Parathyroid adenoma (tissue), 2 donors: ENCODE results near the gene DCXR.

Source experiments
- H2AFZ ChIP-seq: fragments of 300-600 bp; sonication (generic); one replicate; pipeline ENCODE4 v1.7.0; 2017; ENCODE audit warnings: antibody characterized with exemption, mild to moderate bottlenecking
- H3K27ac ChIP-seq: fragments of 300-600 bp; sonication (generic); one replicate; pipeline ENCODE4 v1.7.0; 2017
- H3K27me3 ChIP-seq: fragments of 300-600 bp; sonication (generic); one replicate; pipeline ENCODE4 v1.7.0; 2017; ENCODE audit warnings: low read length; ENCODE audit not compliant: control insufficient read depth, insufficient read depth
- H3K36me3 ChIP-seq: fragments of 300-600 bp; sonication (generic); one replicate; pipeline ENCODE4 v1.7.0; 2017; ENCODE audit warnings: low read length; ENCODE audit not compliant: control insufficient read depth, insufficient read depth
- H3K4me1 ChIP-seq: fragments of 300-600 bp; sonication (generic); one replicate; pipeline ENCODE4 v1.7.0; 2017; ENCODE audit warnings: control low read depth
- H3K4me2 ChIP-seq: fragments of 300-600 bp; sonication (generic); one replicate; pipeline ENCODE4 v1.7.0; 2017; ENCODE audit warnings: low read length
- H3K4me3 ChIP-seq: fragments of 300-600 bp; sonication (generic); one replicate; pipeline ENCODE4 v1.7.0; 2017; ENCODE audit warnings: low read depth, low read length
- H3K79me2 ChIP-seq: fragments of 300-600 bp; sonication (generic); one replicate; pipeline ENCODE4 v1.7.0; 2017; ENCODE audit warnings: control low read depth
- H3K9ac ChIP-seq: fragments of 300-600 bp; sonication (generic); one replicate; pipeline ENCODE4 v1.7.0; 2017; ENCODE audit warnings: mild to moderate bottlenecking
- H3K9me3 ChIP-seq: fragments of 300-600 bp; sonication (generic); one replicate; pipeline ENCODE4 v1.7.0; 2017; ENCODE audit warnings: low read length; ENCODE audit not compliant: control insufficient read depth
- CTCF ChIP-seq: fragments of 300-600 bp; sonication (generic); IDR thresholded peaks from one replicate; pipeline ENCODE4 v1.7.0; 2017; ENCODE audit warnings: antibody characterized with exemption, mild to moderate bottlenecking
- donor health status: primary hyperparathyroidism.

Gene DCXR

GRCh38 chr17:81995463-81996231 lies 41.9 kb downstream of the DCXR start:
- no peak overlapping the region for H3K9ac ChIP-seq
- peaks cover 33% of the 10 kb centered on the region for H3K79me2 ChIP-seq
- H3K36me3 ChIP-seq = no peaks in the 10 kb centered on the region
- H3K4me2 ChIP-seq = no peak overlapping the region
- no peaks in the 10 kb centered on the region for H3K9me3 ChIP-seq
- no peak overlapping the region for H2AFZ ChIP-seq
- H3K4me3 ChIP-seq = no peak overlapping the region
- H3K4me1 ChIP-seq = peaks cover 23% of the 10 kb centered on the region
- H3K27ac ChIP-seq = no peak overlapping the region
- TF ChIP-seq CTCF = no peak
- no peaks in the 10 kb centered on the region for H3K27me3 ChIP-seq

- no peaks in the 10 kb centered on the region for H3K9me3 ChIP-seq
- H3K9ac ChIP-seq = no peak overlapping the region
- H3K4me3 ChIP-seq = no peak overlapping the region
- no peaks in the 10 kb centered on the region for H3K36me3 ChIP-seq
- no peak overlapping the region for H2AFZ ChIP-seq
- H3K79me2 ChIP-seq = peaks cover 33% of the 10 kb centered on the region
- no peak overlapping the region for H3K4me2 ChIP-seq
- TF ChIP-seq CTCF = no peak
- H3K27me3 ChIP-seq = no peaks in the 10 kb centered on the region
- peaks cover 23% of the 10 kb centered on the region for H3K4me1 ChIP-seq
- no peak overlapping the region for H3K27ac ChIP-seq
These were observed 42.7 kb downstream of the DCXR start for GRCh38 chr17:81994593-81995462.

- Histone ChIP-seq H2AFZ (no peak overlapping the region), H3K4me2 (no peak overlapping the region), H3K27ac (no peak overlapping the region), H3K27me3 (no peaks in the 10 kb centered on the region), H3K79me2 (peaks cover 33% of the 10 kb centered on the region), H3K9me3 (no peaks in the 10 kb centered on the region), H3K4me3 (no peak overlapping the region), H3K4me1 (peaks cover 23% of the 10 kb centered on the region), H3K9ac (no peak overlapping the region), H3K36me3 (no peaks in the 10 kb centered on the region)
- no peak for TF ChIP-seq CTCF
These were observed 43.5 kb downstream of the DCXR start for GRCh38 chr17:81993729-81994592.

GRCh38 chr17:81992306-81993102 lies 45.0 kb downstream of the DCXR start:
- no peak for TF ChIP-seq CTCF
- peak overlapping the region; percentile 50 for H2AFZ ChIP-seq
- H3K4me2 ChIP-seq = peak overlapping the region; percentile 58
- peak overlapping the region; percentile 58 for H3K27ac ChIP-seq
- peaks cover 23% of the 10 kb centered on the region for H3K4me1 ChIP-seq
- no peaks in the 10 kb centered on the region for H3K27me3 ChIP-seq
- H3K9me3 ChIP-seq = no peaks in the 10 kb centered on the region
- H3K79me2 ChIP-seq = peaks cover 27% of the 10 kb centered on the region
- no peak overlapping the region for H3K9ac ChIP-seq
- H3K4me3 ChIP-seq = no peak overlapping the region
- H3K36me3 ChIP-seq = no peaks in the 10 kb centered on the region
